GM12891 (cell line): ENCODE measurements around the gene BCL2.

Source experiments
- PAX5 ChIP-seq: IDR thresholded peaks from 2 replicates; pipeline ENCODE4 v1.6.1; 2011; ENCODE audit warnings: low read length, moderate library complexity, mild to moderate bottlenecking; ENCODE audit not compliant: insufficient read depth, severe bottlenecking
- POLR2A ChIP-seq: IDR thresholded peaks from 2 replicates; pipeline ENCODE4 v1.6.1; 2011; ENCODE audit warnings: low read depth, low read length, control low read depth
- POLR2AphosphoS5 ChIP-seq: IDR thresholded peaks from 2 replicates; pipeline ENCODE4 v1.6.1; 2011; ENCODE audit warnings: low read depth, low read length, control low read depth
- POU2F2 ChIP-seq: IDR thresholded peaks from 2 replicates; pipeline ENCODE4 v1.6.1; 2011; ENCODE audit warnings: low read depth, mild to moderate bottlenecking, control low read depth, low read length, moderate library complexity
- TAF1 ChIP-seq: IDR thresholded peaks from 2 replicates; pipeline ENCODE4 v1.6.1; 2011; ENCODE audit warnings: low read depth, low read length, control low read depth

- TF ChIP-seq POLR2A, result no peak
- TF ChIP-seq PAX5, result no peak
- TF ChIP-seq POLR2AphosphoS5, result no peak
- no peak for TF ChIP-seq TAF1
- TF ChIP-seq POU2F2, result peak; percentile 72
These were observed 241.1 kb downstream of the BCL2 start for GRCh38 chr18:63078471-63078870.
